Trophoblast cell (in vitro differentiated cells and primary cell): ENCODE results near the gene GREM1.

Experiments used
- DNase-seq, 2 donors: peaks; one replicate each; pipeline ENCODE4 v3.0.0-alpha.2; 2016
- H2AFZ ChIP-seq: 2 replicates; pipeline ENCODE4 v1.6.1; 2013; ENCODE audit warnings: low read length, moderate library complexity, mild to moderate bottlenecking; ENCODE audit not compliant: insufficient read depth, poor library complexity
- H2AK5ac ChIP-seq: 2 replicates; pipeline ENCODE4 v1.6.1; 2013; ENCODE audit warnings: mild to moderate bottlenecking, low read length
- H2BK120ac ChIP-seq: 2 replicates; pipeline ENCODE4 v1.6.1; 2013; ENCODE audit warnings: low read length, mild to moderate bottlenecking, moderate library complexity; ENCODE audit not compliant: insufficient read depth, poor library complexity
- H2BK12ac ChIP-seq: 2 replicates; pipeline ENCODE4 v1.6.1; 2013; ENCODE audit warnings: mild to moderate bottlenecking, low read length, moderate library complexity
- H2BK5ac ChIP-seq: 2 replicates; pipeline ENCODE4 v1.6.1; 2013; ENCODE audit warnings: low read length, low read depth, moderate library complexity, mild to moderate bottlenecking; ENCODE audit not compliant: poor library complexity
- H3K14ac ChIP-seq: 2 replicates; pipeline ENCODE4 v1.6.1; 2013; ENCODE audit warnings: mild to moderate bottlenecking, low read length
- H3K18ac ChIP-seq: 2 replicates; pipeline ENCODE4 v1.6.1; 2013; ENCODE audit warnings: mild to moderate bottlenecking, low read length
- H3K23ac ChIP-seq: 2 replicates; pipeline ENCODE4 v1.6.1; 2013; ENCODE audit warnings: low read length
- H3K27ac ChIP-seq: 2 replicates; pipeline ENCODE4 v1.5.1; 2013; ENCODE audit warnings: low read depth, mild to moderate bottlenecking, inconsistent platforms, low read length, moderate library complexity
- H3K27me3 ChIP-seq: 2 replicates; pipeline ENCODE4 v1.6.1; 2013; ENCODE audit warnings: inconsistent platforms, mild to moderate bottlenecking, low read length, moderate library complexity; ENCODE audit not compliant: insufficient read depth
- H3K36me3 ChIP-seq, 2 experiments: 1 replicate in 1 of 2; 2 replicates in 1 of 2; pipeline ENCODE4 v1.6.1; 2013; ENCODE audit warnings: low read length in 2 of 2, mild to moderate bottlenecking in 2 of 2, moderate library complexity in 1 of 2; ENCODE audit not compliant: insufficient read depth in 2 of 2, control insufficient read depth in 1 of 2
- H3K4ac ChIP-seq: 2 replicates; pipeline ENCODE4 v1.6.1; 2013; ENCODE audit warnings: low read depth, mild to moderate bottlenecking, low read length, moderate library complexity
- H3K4me1 ChIP-seq, 2 experiments: 1 replicate in 1 of 2; 2 replicates in 1 of 2; pipeline ENCODE4 v1.6.1; 2013; ENCODE audit warnings: low read length in 2 of 2, mild to moderate bottlenecking in 2 of 2, moderate library complexity in 1 of 2; ENCODE audit not compliant: insufficient read depth in 2 of 2, control insufficient read depth in 1 of 2
- H3K4me2 ChIP-seq: 2 replicates; pipeline ENCODE4 v1.6.1; 2013; ENCODE audit warnings: inconsistent platforms, mild to moderate bottlenecking, low read length, moderate library complexity
- H3K4me3 ChIP-seq: 2 replicates; pipeline ENCODE4 v1.5.1; 2013; ENCODE audit warnings: mild to moderate bottlenecking, low read depth, low read length, inconsistent platforms
- H3K79me1 ChIP-seq: one replicate; pipeline ENCODE4 v1.6.1; 2013; ENCODE audit warnings: low read length
- H3K79me2 ChIP-seq: 2 replicates; pipeline ENCODE4 v1.6.1; 2013; ENCODE audit warnings: low read length, mild to moderate bottlenecking; ENCODE audit not compliant: control insufficient read depth, insufficient read depth, poor library complexity
- H3K9ac ChIP-seq: 2 replicates; pipeline ENCODE4 v1.6.1; 2013; ENCODE audit warnings: mild to moderate bottlenecking, low read length
- H3K9me3 ChIP-seq: 2 replicates; pipeline ENCODE4 v1.6.1; 2013; ENCODE audit warnings: low read depth, mild to moderate bottlenecking, control low read depth, inconsistent platforms, low read length; ENCODE audit not compliant: insufficient read depth
- H4K12ac ChIP-seq: 2 replicates; pipeline ENCODE4 v1.6.1; 2013; ENCODE audit warnings: low read depth, mild to moderate bottlenecking, low read length, moderate library complexity
- H4K8ac ChIP-seq: 2 replicates; pipeline ENCODE4 v1.6.1; 2013; ENCODE audit warnings: low read depth, mild to moderate bottlenecking, low read length, moderate library complexity
- H4K91ac ChIP-seq: one replicate; pipeline ENCODE4 v1.6.1; 2013; ENCODE audit warnings: low read depth, mild to moderate bottlenecking, low read length, moderate library complexity
- WGBS: extraction: QIAGEN DNeasy Blood & Tissue Kit; methylation state at CpG from one replicate; pipeline ENCODE4 v1.1.7; 2013; ENCODE audit warnings: missing lambda C conversion rate; ENCODE audit not compliant: insufficient read length, insufficient coverage; ENCODE audit errors: extremely low coverage; 5-methylcytosine and 5-hydroxymethylcytosine counted together

The GREM1 gene

DNA sequence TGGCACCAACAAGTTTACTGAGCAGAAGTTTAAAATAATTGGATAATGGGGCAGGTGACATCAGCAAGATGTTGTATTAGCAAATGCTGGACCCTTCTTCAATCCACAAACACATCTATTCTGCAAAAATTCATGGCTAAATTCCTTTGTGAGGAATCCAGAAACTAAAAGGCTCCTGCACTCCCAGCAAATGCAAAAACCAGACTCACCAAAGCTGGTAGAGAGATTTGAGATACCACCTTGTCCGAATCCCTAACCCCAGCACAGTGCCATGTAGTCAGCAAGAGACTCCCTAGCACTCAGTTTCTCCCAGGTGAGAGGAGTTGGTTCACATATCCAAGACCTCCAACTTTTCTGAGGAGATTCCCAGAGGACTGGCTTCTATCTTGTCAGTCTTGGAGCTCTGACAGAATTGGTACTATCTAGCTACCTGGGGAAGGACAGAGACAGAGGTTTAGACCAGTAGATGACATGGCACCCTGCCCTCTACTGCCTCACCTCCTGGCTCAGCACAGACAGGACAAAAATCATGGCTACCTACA lies 21.8 kb downstream of the GREM1 start:
- Histone ChIP-seq H4K91ac (no peak overlapping the region), H2AK5ac (no peak overlapping the region), H3K9ac (no peak overlapping the region), H2AFZ (no peak overlapping the region), H4K12ac (no peak overlapping the region), H3K27ac (no peak overlapping the region), H3K4me1 (no peaks in the 10 kb centered on the region), H3K4ac (no peak overlapping the region), H4K8ac (no peak overlapping the region), H2BK120ac (no peak overlapping the region), H2BK12ac (no peak overlapping the region), H3K14ac (no peak overlapping the region), H3K79me2 (no peaks in the 10 kb centered on the region), H3K23ac (no peak overlapping the region), H3K27me3 (no peaks in the 10 kb centered on the region), H3K18ac (no peak overlapping the region), H3K36me3 (no peaks in the 10 kb centered on the region), H3K9me3 (no peaks in the 10 kb centered on the region), H3K4me2 (no peak overlapping the region), H3K4me3 (no peak overlapping the region), H3K79me1 (no peaks in the 10 kb centered on the region), H2BK5ac (no peak overlapping the region)
- WGBS, result no CpG with 5 or more reads among the region's 1 CpG
- DNase-seq, result no peak

DNA sequence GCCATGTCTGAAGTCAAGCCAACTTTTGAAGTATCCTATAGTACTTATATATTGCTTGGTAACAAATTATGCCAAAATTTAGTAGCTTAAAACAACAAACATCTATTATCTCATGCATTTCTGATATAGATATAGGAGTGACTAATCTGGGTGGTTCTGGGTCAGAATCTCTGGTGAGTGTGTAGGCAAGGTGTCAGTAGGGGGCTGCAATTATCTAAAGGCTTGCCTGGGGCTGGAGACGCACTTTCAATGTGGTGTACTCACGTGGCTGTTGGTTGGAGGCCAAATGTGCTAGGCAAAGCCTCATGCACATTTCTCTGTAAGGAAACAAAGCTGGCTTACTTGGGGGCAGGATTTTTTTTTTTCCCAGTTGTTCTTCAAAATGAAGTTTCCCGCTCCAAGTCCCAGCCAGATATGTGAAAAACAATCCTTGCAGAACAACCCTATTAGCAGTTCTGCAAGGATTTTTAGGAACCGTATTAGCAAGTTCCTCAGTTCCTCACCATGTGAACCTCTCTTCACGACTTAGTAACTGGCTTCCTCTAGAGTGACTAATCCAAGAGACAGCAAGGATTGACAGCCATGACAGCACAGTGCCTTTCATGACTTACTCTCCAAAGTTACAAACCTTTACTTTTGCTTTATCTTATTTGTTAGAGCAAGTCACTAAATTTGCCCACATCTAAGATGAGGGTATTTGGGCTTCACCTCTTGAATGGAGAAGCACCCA lies 25.8 kb downstream of the GREM1 start:
- Histone ChIP-seq H3K27me3 (no peaks in the 10 kb centered on the region), H3K9ac (no peak overlapping the region), H4K12ac (no peak overlapping the region), H3K79me1 (no peaks in the 10 kb centered on the region), H3K14ac (no peak overlapping the region), H3K23ac (no peak overlapping the region), H3K79me2 (no peaks in the 10 kb centered on the region), H2AFZ (no peak overlapping the region), H3K9me3 (no peaks in the 10 kb centered on the region), H4K8ac (no peak overlapping the region), H2AK5ac (no peak overlapping the region), H3K36me3 (no peaks in the 10 kb centered on the region), H3K4me3 (no peak overlapping the region), H3K4me2 (no peak overlapping the region), H3K4ac (no peak overlapping the region), H2BK12ac (no peak overlapping the region), H3K18ac (no peak overlapping the region), H3K4me1 (no peaks in the 10 kb centered on the region), H2BK5ac (no peak overlapping the region), H4K91ac (no peak overlapping the region), H2BK120ac (no peak overlapping the region), H3K27ac (no peak overlapping the region)
- DNase-seq, result no peak
- WGBS, result no CpG with 5 or more reads among the region's 5 CpGs

DNA sequence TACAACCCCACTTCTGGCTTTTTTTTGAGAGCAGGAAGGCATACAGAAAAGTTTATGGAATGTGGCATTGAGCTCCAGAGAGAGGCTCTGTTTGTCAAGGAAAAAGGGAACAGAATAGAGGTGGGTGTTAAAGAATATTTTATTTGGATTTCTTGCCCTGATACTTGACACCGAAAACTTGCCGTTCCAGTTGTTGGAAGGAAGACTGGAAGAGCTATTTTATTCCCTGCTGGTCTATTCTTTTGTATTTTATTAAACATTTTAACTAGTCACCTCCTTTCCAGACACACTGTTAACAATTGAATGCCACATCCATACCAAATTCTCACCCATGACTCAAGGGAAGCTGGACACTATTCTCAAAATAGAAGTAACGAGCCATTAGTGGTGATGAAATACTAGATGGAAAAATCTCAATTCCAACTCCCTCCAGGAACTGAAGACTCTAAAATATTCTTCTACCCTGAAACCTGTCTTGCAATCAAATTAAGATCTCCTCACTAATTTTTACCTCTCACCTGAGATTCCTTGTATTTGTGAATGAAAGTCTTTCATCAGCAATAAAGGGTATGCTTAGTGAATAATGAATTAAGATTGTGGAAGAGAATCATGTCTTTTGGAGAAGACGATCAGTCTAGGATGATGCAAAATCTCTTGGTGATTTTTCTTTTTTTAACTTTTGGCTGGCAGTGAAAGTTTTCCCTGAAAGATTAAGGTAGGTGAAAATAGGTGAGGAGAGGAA lies 28.5 kb downstream of the GREM1 start:
- H2BK120ac ChIP-seq, result no peak overlapping the region
- no peaks in the 10 kb centered on the region for H3K79me2 ChIP-seq
- no peak overlapping the region for H2BK5ac ChIP-seq
- H4K8ac ChIP-seq, result no peak overlapping the region
- no peaks in the 10 kb centered on the region for H3K36me3 ChIP-seq
- H2AK5ac ChIP-seq, result no peak overlapping the region
- no peak overlapping the region for H3K9ac ChIP-seq
- no peak overlapping the region for H3K4me2 ChIP-seq
- H3K27me3 ChIP-seq, result no peaks in the 10 kb centered on the region
- no peaks in the 10 kb centered on the region for H3K9me3 ChIP-seq
- H3K14ac ChIP-seq, result no peak overlapping the region
- H3K4me3 ChIP-seq, result no peak overlapping the region
- no peaks in the 10 kb centered on the region for H3K4me1 ChIP-seq
- H2BK12ac ChIP-seq, result no peak overlapping the region
- no peak overlapping the region for H3K27ac ChIP-seq
- no CpG with 5 or more reads among the region's 4 CpGs for WGBS
- no peak for DNase-seq
- H3K23ac ChIP-seq, result no peak overlapping the region
- H3K4ac ChIP-seq, result no peak overlapping the region
- no peak overlapping the region for H3K18ac ChIP-seq
- H2AFZ ChIP-seq, result no peak overlapping the region
- H4K12ac ChIP-seq, result no peak overlapping the region
- no peak overlapping the region for H4K91ac ChIP-seq
- no peaks in the 10 kb centered on the region for H3K79me1 ChIP-seq

DNA sequence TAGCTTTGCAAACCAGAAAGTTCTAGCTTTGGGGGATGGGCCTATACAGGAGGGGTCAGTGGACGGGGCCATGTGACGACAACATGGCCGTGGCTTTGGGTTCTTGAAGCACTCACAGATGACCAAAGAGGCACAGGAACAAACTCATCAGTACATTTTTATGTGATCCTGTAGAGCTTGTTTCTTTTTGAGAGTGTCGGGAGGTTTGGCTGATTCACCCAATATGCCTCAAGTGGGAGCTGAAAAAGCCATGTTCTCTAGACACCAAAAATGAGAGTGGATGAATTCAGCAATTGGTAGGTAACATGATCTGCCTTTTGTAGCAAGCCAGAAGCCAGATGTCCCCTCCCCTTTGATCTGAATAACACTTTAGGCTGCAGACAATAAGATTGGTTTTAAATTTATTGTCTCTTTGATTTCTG lies 30.1 kb downstream of the GREM1 start:
- Histone ChIP-seq H3K9ac (no peak overlapping the region), H2BK12ac (no peak overlapping the region), H3K4me2 (no peak overlapping the region), H3K79me2 (no peaks in the 10 kb centered on the region), H4K8ac (no peak overlapping the region), H3K27me3 (no peaks in the 10 kb centered on the region), H3K14ac (no peak overlapping the region), H4K91ac (no peak overlapping the region), H4K12ac (no peak overlapping the region), H3K4me1 (no peaks in the 10 kb centered on the region), H2AFZ (no peak overlapping the region), H2AK5ac (no peak overlapping the region), H3K36me3 (no peaks in the 10 kb centered on the region), H3K27ac (no peak overlapping the region), H3K4ac (no peak overlapping the region), H3K9me3 (no peaks in the 10 kb centered on the region), H3K79me1 (no peaks in the 10 kb centered on the region), H2BK120ac (no peak overlapping the region), H3K18ac (no peak overlapping the region), H2BK5ac (no peak overlapping the region), H3K23ac (no peak overlapping the region), H3K4me3 (no peak overlapping the region)
- no peak for DNase-seq
- no CpG with 5 or more reads among the region's 4 CpGs for WGBS
